ENCODE data around the gene KREMEN2.

KREMEN2 gene

DNA sequence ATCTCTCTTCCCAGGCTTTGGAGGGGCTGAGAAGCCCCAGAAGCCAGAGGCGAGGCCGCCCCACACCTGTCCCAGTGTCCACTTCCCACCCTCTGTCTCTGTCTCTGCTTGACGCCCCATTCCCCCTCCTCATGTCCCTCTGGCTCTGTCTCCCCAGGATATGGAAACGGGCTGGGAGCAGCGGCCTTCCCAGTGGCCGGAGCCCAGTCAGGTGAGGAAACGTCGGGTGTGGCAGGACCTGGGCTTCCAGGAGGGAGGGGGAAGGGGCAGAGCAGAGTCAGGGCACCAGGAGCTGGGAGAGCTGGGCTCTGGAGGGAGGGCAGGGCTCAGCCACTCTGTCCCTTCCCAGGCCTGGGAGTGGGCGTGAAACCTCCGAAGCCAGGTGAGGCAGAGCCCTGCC, 26.8 kb downstream of the KREMEN2 start:
- DNase-seq (ENCODE audit: low read depth) = no peak
- no peak overlapping the region for H3K4me3 ChIP-seq (ENCODE audit: low read depth, low read length)
- in situ Hi-C loops (cut with HindIII; ENCODE audit: low sequenced_read_pairs) = no loop called here
- TF ChIP-seq, protein P1, sequence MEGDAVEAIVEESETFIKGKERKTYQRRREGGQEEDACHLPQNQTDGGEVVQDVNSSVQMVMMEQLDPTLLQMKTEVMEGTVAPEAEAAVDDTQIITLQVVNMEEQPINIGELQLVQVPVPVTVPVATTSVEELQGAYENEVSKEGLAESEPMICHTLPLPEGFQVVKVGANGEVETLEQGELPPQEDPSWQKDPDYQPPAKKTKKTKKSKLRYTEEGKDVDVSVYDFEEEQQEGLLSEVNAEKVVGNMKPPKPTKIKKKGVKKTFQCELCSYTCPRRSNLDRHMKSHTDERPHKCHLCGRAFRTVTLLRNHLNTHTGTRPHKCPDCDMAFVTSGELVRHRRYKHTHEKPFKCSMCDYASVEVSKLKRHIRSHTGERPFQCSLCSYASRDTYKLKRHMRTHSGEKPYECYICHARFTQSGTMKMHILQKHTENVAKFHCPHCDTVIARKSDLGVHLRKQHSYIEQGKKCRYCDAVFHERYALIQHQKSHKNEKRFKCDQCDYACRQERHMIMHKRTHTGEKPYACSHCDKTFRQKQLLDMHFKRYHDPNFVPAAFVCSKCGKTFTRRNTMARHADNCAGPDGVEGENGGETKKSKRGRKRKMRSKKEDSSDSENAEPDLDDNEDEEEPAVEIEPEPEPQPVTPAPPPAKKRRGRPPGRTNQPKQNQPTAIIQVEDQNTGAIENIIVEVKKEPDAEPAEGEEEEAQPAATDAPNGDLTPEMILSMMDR (IDR thresholded peaks at IDR 0.05; ENCODE audit: low read depth, low read length, missing control alignments) = no peak

- in situ Hi-C loops (cut with HindIII; ENCODE audit: low sequenced_read_pairs) = no loop called here
These were observed 27.6 kb downstream of the KREMEN2 start for GRCh38 chr16:2991566-2992261.

DNA sequence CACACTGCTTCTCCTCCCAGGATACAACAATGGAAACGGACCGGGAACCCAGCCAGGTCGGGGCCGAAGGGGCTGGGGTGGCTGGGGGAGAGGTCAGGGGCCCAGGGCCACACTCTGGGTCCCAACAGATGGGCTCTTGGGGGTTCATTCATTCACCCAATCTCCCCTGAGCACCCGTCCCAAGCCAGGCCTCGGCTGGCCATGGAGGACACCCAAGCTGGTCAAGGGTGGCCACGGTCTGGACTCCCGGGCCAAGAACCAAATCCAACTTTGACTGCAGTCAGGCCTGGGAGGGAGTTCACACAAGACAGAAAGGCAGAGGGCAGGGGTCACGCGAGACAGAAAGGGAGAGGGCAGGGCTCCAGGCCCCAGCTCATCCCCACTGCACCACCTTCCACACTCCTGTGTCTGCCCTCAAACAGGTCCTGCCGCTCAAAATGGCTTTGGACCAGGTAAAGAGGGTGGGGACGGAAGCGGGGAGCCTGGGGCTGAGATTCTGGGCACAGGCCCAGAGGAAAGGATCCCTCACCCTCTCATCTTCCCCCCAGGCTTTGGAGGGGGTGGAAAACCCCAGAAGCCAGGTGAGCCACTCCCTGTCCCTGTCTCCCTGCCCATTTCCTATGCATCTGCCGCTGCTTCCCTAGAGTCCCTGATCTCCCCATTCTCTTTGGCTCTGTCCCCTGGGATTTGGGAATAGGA, 28.5 kb downstream of the KREMEN2 start:
- TF ChIP-seq, protein P1 (IDR thresholded peaks at IDR 0.05; ENCODE audit: low read depth, low read length, missing control alignments) = no peak
- H3K4me3 ChIP-seq (ENCODE audit: low read depth, low read length) = no peak overlapping the region
- no peak for DNase-seq (ENCODE audit: low read depth)
- in situ Hi-C loops (cut with HindIII; ENCODE audit: low sequenced_read_pairs) = no loop called here

More at GRCh38 chr16:2991566-2992261, 27.6 kb downstream of the KREMEN2 start:
- DNase-seq (ENCODE audit: low read depth) = no peak
- no peak overlapping the region for H3K4me3 ChIP-seq (ENCODE audit: low read depth, low read length)
- TF ChIP-seq, protein P1 (IDR thresholded peaks at IDR 0.05; ENCODE audit: low read depth, low read length, missing control alignments) = no peak

DNA sequence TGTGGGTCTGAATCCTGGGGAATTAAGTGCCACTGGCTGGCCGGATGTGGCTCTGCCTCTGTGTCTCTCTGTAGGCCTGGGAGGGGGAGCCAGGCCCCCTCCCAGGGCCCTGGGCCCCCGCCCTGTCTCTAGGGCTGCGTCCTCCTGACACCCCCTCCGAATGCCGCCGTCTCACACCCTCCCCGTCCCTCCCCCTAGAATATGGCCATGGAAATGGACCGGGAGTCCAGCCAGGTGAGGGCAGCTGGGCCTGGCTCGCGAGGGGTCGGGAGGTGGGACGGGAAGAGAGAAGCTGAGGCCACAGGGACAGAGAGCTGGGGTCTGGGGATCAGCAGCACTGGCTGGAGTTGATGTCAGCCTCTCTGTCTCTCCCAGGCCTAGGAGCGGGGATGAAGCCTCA, 32.2 kb downstream of the KREMEN2 start:
- in situ Hi-C loops (cut with HindIII; ENCODE audit: low sequenced_read_pairs) = no loop called here
- no peak for DNase-seq (ENCODE audit: low read depth)
- TF ChIP-seq, protein P1 (IDR thresholded peaks at IDR 0.05; ENCODE audit: low read depth, low read length, missing control alignments) = no peak
- H3K4me3 ChIP-seq (ENCODE audit: low read depth, low read length) = no peak overlapping the region

DNA sequence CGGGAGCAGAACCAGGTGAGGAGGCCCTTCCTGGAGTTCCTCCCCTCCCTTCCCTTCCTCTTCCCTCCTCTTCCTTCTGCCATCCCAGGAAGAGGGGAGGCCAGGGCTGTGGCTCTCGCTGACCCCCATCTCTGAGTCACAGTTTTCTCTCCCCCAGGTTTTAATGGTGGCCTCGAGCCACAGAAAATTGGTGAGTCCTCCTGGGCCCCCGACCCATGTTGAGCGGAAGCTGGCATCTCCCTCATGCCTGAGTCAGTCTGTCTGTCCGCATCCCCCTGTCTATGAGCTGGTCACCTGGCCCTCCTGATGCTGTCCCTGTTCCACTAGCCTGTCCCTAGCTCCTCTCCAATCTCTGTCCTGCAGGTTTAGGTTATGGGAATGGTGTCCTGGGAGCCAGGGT, 35.9 kb downstream of the KREMEN2 start:
- in situ Hi-C loops (cut with HindIII; ENCODE audit: low sequenced_read_pairs) = no loop called here
- no peak for DNase-seq (ENCODE audit: low read depth)
- no peak overlapping the region for H3K4me3 ChIP-seq (ENCODE audit: low read depth, low read length)
- TF ChIP-seq, protein P1 (IDR thresholded peaks at IDR 0.05; ENCODE audit: low read depth, low read length, missing control alignments) = no peak

GRCh38 chr16:3000540-3000939, 36.5 kb downstream of the KREMEN2 start:
- in situ Hi-C loops (cut with HindIII; ENCODE audit: low sequenced_read_pairs) = no loop called here
- no peak for DNase-seq (ENCODE audit: low read depth)
- TF ChIP-seq, protein P1 (IDR thresholded peaks at IDR 0.05; ENCODE audit: low read depth, low read length, missing control alignments) = no peak
- no peak overlapping the region for H3K4me3 ChIP-seq (ENCODE audit: low read depth, low read length)

Measured in astrocyte of the cerebellum (primary cell).